Endothelial cell (in vitro differentiated cells): ENCODE measurements around the gene THSD4. TPM values are rescaled to one million over a fixed set of nuclear protein-coding genes. Genes with fewer than 3 reads are reported as not detected.

ENCODE experiments used
- DNase-seq: peaks from one replicate; pipeline ENCODE4 v3.0.0; 2021; ENCODE audit warnings: low spot score
- H3K27ac Mint-ChIP-seq: one replicate; pipeline ENCODE4 v1.8.0; 2021; ENCODE audit warnings: mixed read lengths, inconsistent platforms; ENCODE audit not compliant: unreplicated experiment
- H3K27me3 Mint-ChIP-seq: one replicate; pipeline ENCODE4 v1.8.0; 2021; ENCODE audit warnings: mild to moderate bottlenecking, moderate library complexity, mixed read lengths, inconsistent platforms; ENCODE audit not compliant: unreplicated experiment
- H3K36me3 Mint-ChIP-seq: one replicate; pipeline ENCODE4 v1.8.0; 2021; ENCODE audit warnings: mild to moderate bottlenecking, low read depth, mixed read lengths, inconsistent platforms; ENCODE audit not compliant: unreplicated experiment
- H3K4me1 Mint-ChIP-seq: one replicate; pipeline ENCODE4 v1.8.0; 2021; ENCODE audit warnings: mild to moderate bottlenecking, mixed read lengths, inconsistent platforms; ENCODE audit not compliant: unreplicated experiment
- H3K4me3 Mint-ChIP-seq: one replicate; pipeline ENCODE4 v1.8.0; 2021; ENCODE audit warnings: mild to moderate bottlenecking, mixed read lengths, inconsistent platforms; ENCODE audit not compliant: unreplicated experiment
- H3K9me3 Mint-ChIP-seq: one replicate; pipeline ENCODE4 v1.8.0; 2021; ENCODE audit warnings: mixed read lengths, inconsistent platforms; ENCODE audit not compliant: unreplicated experiment
- total RNA-seq: library from RNA; stranded (reverse); fragmentation: NEBNext Ultra II Directional; extraction: Animal tissue kit (Norgen Biotek cat#: 25700); gene quantifications from one replicate; pipeline ENCODE4 v1.2.1, GENCODE V29; 2021; ENCODE audit not compliant: unreplicated experiment
- TF ChIP-seq, protein P1 (sequence below): fragments of 200-600 bp; sonication (generic); IDR thresholded peaks from one replicate; pipeline ENCODE4 v1.5.0; 2021; ENCODE audit warnings: antibody characterized with exemption; ENCODE audit not compliant: unreplicated experiment

Gene THSD4
- total RNA-seq, 1 donor from 2014 or later: 0.92 TPM

DNA sequence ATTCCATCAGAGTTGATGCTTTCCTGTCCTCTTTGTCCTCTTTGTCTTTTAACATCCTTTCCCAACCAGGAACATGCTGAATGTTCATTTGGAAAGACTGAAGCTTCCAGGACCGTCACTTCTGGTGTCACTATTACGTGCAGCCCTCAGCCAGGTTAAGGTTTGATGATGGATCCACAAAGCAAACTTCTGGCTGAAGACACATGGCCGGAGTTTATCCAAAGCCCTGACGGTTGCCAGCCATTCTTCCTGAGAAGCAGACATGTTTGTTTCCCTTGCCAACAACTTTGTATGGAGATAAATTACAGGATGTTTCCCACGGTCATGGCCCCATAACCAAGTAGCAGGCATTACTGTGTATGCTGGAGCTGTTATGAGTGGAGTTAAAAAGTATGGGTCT is 236.9 kb downstream of the THSD4 start:
- peaks cover 7% of the 10 kb centered on the region for H3K4me1 Mint-ChIP-seq
- no peaks in the 10 kb centered on the region for H3K36me3 Mint-ChIP-seq
- H3K27ac Mint-ChIP-seq: no peak overlapping the region
- H3K4me3 Mint-ChIP-seq: no peak overlapping the region
- TF ChIP-seq, protein P1, sequence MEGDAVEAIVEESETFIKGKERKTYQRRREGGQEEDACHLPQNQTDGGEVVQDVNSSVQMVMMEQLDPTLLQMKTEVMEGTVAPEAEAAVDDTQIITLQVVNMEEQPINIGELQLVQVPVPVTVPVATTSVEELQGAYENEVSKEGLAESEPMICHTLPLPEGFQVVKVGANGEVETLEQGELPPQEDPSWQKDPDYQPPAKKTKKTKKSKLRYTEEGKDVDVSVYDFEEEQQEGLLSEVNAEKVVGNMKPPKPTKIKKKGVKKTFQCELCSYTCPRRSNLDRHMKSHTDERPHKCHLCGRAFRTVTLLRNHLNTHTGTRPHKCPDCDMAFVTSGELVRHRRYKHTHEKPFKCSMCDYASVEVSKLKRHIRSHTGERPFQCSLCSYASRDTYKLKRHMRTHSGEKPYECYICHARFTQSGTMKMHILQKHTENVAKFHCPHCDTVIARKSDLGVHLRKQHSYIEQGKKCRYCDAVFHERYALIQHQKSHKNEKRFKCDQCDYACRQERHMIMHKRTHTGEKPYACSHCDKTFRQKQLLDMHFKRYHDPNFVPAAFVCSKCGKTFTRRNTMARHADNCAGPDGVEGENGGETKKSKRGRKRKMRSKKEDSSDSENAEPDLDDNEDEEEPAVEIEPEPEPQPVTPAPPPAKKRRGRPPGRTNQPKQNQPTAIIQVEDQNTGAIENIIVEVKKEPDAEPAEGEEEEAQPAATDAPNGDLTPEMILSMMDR: no peak
- no peaks in the 10 kb centered on the region for H3K27me3 Mint-ChIP-seq
- DNase-seq: no peak
- no peaks in the 10 kb centered on the region for H3K9me3 Mint-ChIP-seq

DNA sequence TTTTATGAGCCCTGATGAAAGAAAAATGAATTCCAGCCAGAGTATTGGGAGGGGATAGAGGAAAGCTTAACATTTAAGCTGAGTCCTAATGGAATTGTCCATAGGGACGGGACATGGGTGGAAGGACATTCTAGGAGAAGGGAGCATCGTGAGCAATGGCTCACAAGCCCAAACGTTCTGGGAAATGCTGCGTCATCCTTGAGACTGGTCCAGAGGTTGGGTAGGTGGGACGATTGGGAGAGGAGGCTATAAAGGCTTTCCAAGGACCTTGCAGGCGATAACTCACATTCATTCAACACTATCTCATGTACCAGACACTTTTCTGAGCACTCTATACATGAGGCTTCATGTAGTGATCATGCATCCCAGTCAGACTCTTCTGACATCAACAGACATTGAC is 237.5 kb downstream of the THSD4 start:
- DNase-seq: no peak
- peak overlapping the region; percentile 55 for H3K27ac Mint-ChIP-seq
- no peak overlapping the region for H3K4me3 Mint-ChIP-seq
- TF ChIP-seq, protein P1: no peak
- no peaks in the 10 kb centered on the region for H3K27me3 Mint-ChIP-seq
- H3K9me3 Mint-ChIP-seq: no peaks in the 10 kb centered on the region
- H3K4me1 Mint-ChIP-seq: peaks cover 7% of the 10 kb centered on the region
- H3K36me3 Mint-ChIP-seq: no peaks in the 10 kb centered on the region

DNA sequence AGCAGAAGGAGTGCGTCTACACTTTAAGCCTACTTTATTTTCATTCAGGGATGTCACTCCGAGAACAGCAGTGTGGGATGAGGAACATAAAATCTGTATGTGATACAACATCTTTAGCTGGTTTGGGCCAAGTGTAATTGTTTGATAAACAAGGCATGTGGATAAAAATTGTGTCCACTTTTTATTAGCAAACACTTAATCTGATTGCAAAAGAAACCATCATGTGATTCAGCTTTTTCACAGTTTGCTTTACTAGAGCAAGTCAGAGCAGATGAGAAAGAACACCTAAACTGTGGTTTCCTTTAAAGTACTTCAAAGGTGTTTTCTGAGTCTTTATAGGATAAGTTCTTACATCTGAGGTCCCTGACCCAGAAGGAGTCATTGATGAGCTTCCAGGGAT is 237.9 kb downstream of the THSD4 start:
- no peak for DNase-seq
- no peak overlapping the region for H3K27ac Mint-ChIP-seq
- no peaks in the 10 kb centered on the region for H3K36me3 Mint-ChIP-seq
- no peaks in the 10 kb centered on the region for H3K27me3 Mint-ChIP-seq
- TF ChIP-seq, protein P1: no peak
- H3K4me1 Mint-ChIP-seq: peaks cover 7% of the 10 kb centered on the region
- H3K4me3 Mint-ChIP-seq: no peak overlapping the region
- no peaks in the 10 kb centered on the region for H3K9me3 Mint-ChIP-seq

DNA sequence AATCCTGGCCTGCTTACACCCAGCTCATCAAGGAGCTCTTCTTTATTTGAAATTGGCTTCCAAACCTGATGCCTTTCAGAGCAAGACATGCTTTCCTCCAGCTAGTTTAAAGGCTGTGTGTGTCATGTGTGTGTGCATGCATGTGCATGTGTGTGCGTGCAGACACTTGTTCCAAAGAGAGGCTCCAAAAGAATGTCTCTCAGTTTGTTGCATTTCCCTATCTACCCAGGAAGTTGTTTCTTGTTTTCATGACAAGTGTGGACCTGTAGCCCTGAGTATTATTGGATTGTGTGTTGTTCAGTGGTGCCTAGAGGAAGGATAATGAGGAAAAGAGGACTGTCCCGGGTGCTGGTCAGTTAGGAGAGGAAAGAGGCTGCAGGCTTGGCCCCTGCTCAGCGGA is 240.0 kb downstream of the THSD4 start:
- Mint-ChIP-seq H3K36me3 (no peaks in the 10 kb centered on the region), H3K4me3 (no peak overlapping the region), H3K27ac (no peak overlapping the region), H3K4me1 (peaks cover 7% of the 10 kb centered on the region), H3K9me3 (no peaks in the 10 kb centered on the region), H3K27me3 (no peaks in the 10 kb centered on the region)
- TF ChIP-seq, protein P1: no peak
- no peak for DNase-seq

DNA sequence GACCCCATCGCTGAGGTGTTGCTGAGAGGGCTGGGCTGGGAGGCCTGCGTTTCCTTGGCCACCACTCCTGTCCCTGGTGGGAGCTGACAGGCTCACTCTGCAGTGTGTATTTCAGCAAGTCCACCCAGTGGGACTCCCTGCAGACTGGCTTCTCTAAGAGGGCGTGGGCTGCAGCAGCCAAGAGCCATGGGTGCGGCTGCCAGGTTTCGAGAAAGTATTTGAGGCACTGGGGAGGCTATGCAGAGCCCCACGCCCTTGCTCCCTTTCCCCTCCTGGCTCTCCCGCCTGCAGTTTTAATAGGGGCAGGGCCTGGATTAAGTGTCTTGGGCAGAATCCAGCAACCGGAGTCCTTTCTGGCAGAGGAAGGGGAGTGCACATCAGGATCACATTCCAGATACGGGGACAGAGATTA is 242.1 kb downstream of the THSD4 start:
- no peaks in the 10 kb centered on the region for H3K9me3 Mint-ChIP-seq
- DNase-seq: no peak
- H3K27me3 Mint-ChIP-seq: no peaks in the 10 kb centered on the region
- H3K4me3 Mint-ChIP-seq: no peak overlapping the region
- H3K27ac Mint-ChIP-seq: no peak overlapping the region
- H3K4me1 Mint-ChIP-seq: peaks cover 2% of the 10 kb centered on the region
- H3K36me3 Mint-ChIP-seq: no peaks in the 10 kb centered on the region
- TF ChIP-seq, protein P1: no peak
